OCI-LY3 (cell line): ENCODE measurements around the gene PRUNE2.

Experiments used
- CTCF ChIP-seq: fragments of 200-600, 300-600 bp; sonication (generic); IDR thresholded peaks from 2 replicates; pipeline ENCODE4 v1.5.1; 2014; ENCODE audit warnings: antibody characterized with exemption, low read length, low read depth
- EZH2phosphoT487 ChIP-seq: fragments of 200-600 bp; shearing (Covaris generic); IDR thresholded peaks from 2 replicates; pipeline ENCODE4 v1.6.1; 2018; ENCODE audit warnings: antibody characterized with exemption, mixed run types, low read depth

DNA sequence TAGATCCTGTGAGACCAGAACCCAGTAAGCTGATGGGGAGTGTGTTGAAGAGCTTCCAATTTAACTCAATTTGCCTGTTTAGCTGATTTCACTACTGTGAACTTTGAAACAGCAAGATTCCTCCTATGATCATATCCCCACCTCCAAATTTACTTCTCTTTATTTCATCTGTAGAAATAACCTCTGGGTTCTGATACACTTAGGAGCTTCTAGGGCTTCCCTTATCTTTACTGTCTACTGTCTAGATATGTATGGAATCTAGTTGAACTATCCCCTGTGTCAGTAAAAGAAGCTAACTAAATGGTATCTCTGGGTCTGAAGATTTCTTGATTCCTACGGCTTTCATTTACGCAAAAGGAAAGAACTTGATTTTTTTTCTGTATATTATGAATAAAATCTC, 330.2 kb downstream of the PRUNE2 start:
- no peak for TF ChIP-seq CTCF
- TF ChIP-seq EZH2phosphoT487 = no peak
